Body of pancreas (tissue), 4 donors: ENCODE measurements around the gene CT83.

Source experiments
- CTCF ChIP-seq, 7 experiments: fragments of 450-650 bp in 4 of 7; fragments of 200-600 bp in 3 of 7; sonication (generic) in 3 of 7; IDR thresholded peaks; one replicate each; pipeline ENCODE4 v1.5.1; 2016 to 2019; ENCODE audit warnings: antibody characterized with exemption in 7 of 7
- POLR2A ChIP-seq, 3 donors: fragments of 450-650 bp; IDR thresholded peaks; one replicate each; pipeline ENCODE4 v1.6.1; 2016; ENCODE audit warnings: antibody characterized with exemption in 3 of 3, mild to moderate bottlenecking in 2 of 3

GRCh38 chrX:116480059-116480458 lies 17.3 kb upstream of the CT83 start:
- no peak for TF ChIP-seq CTCF (IDR thresholded peaks at IDR 0.05)
- no peak for TF ChIP-seq POLR2A (IDR thresholded peaks at IDR 0.05)
